GM19463 (cell line): Measurements from ENCODE around the gene NLRP6.

Experiments used
- ATAC-seq: cut with Tn5 transposase; IDR thresholded peaks from one replicate; pipeline ENCODE4 v1.9.1; 2021; ENCODE audit warnings: mild to moderate bottlenecking, moderate library complexity; ENCODE audit not compliant: unreplicated experiment

The NLRP6 gene

GRCh38 chr11:292211-293121, 14.3 kb downstream of the NLRP6 start:
- no peak for ATAC-seq

- ATAC-seq, result no peak
Measured at GRCh38 chr11:293271-293851, 15.2 kb downstream of the NLRP6 start.

GRCh38 chr11:293852-294661, 15.8 kb downstream of the NLRP6 start:
- ATAC-seq, result no peak

- ATAC-seq, result no peak
Measured at GRCh38 chr11:294780-295179, 16.6 kb downstream of the NLRP6 start.

- no peak for ATAC-seq
Measured at GRCh38 chr11:295351-296170, 17.4 kb downstream of the NLRP6 start.

GRCh38 chr11:296171-297050, 18.2 kb downstream of the NLRP6 start:
- ATAC-seq, result no peak

GRCh38 chr11:297051-297585, 18.9 kb downstream of the NLRP6 start:
- ATAC-seq, result no peak

- no peak for ATAC-seq
Measured at GRCh38 chr11:297586-298405, 19.6 kb downstream of the NLRP6 start.

- no peak for ATAC-seq
Measured at GRCh38 chr11:298406-299065, 20.3 kb downstream of the NLRP6 start.

GRCh38 chr11:299081-299891, 21.1 kb downstream of the NLRP6 start, which contains the start of gene IFITM5:
Gene IFITM5 (minus strand): TSS chr11:299526. CDS start chr11:299490, 36 bp downstream.
- ATAC-seq, result no peak

GRCh38 chr11:299951-300735, 21.9 kb downstream of the NLRP6 start:
- ATAC-seq, result no peak

- ATAC-seq, result no peak
Measured at GRCh38 chr11:303363-303762, 25.2 kb downstream of the NLRP6 start.

GRCh38 chr11:304061-304506, 25.9 kb downstream of the NLRP6 start:
- no peak for ATAC-seq

- no peak for ATAC-seq
Measured at GRCh38 chr11:304915-305843, 27.0 kb downstream of the NLRP6 start.

GRCh38 chr11:305844-306211, 27.6 kb downstream of the NLRP6 start:
- no peak for ATAC-seq
